ENCODE data around the gene CCDC89.

Gene CCDC89

GRCh38 chr11:85699957-85700741, 14.2 kb upstream of the CCDC89 start:
- no peaks in the 10 kb centered on the region for H3K9me3 ChIP-seq (ENCODE audit: insufficient read depth, low read length)
- H3K4me2 ChIP-seq (ENCODE audit: low read depth, low read length, poor library complexity, severe bottlenecking): no peak overlapping the region
- H3K36me3 ChIP-seq (ENCODE audit: low read length): no peaks in the 10 kb centered on the region
- H3K27ac ChIP-seq (ENCODE audit: low read depth, low read length): no peak overlapping the region
- no peaks in the 10 kb centered on the region for H3K27me3 ChIP-seq (ENCODE audit: low read length)
- no peak overlapping the region for H3K4me3 ChIP-seq (ENCODE audit: insufficient read depth, low read length, poor library complexity, severe bottlenecking)
- H3F3A ChIP-seq (ENCODE audit: insufficient read depth): no peaks in the 10 kb centered on the region
- no peak overlapping the region for H3K9ac ChIP-seq (ENCODE audit: low read length)
- no peaks in the 10 kb centered on the region for H3K9me2 ChIP-seq (replicated peaks; ENCODE audit: insufficient read depth, low read length)
- no peaks in the 10 kb centered on the region for H3K79me2 ChIP-seq (ENCODE audit: insufficient read depth, low read length)
- no peaks in the 10 kb centered on the region for H4K20me1 ChIP-seq (ENCODE audit: low read depth, low read length)
- TF ChIP-seq CTCF (IDR thresholded peaks at IDR 0.05; ENCODE audit: insufficient read depth, low read length, poor library complexity, severe bottlenecking): no peak
- no peak for TF ChIP-seq EZH2phosphoT487 (conservative IDR thresholded peaks at IDR 0.05; ENCODE audit: low read length)
- H2AFZ ChIP-seq (ENCODE audit: low read depth, low read length, severe bottlenecking): no peak overlapping the region

DNA sequence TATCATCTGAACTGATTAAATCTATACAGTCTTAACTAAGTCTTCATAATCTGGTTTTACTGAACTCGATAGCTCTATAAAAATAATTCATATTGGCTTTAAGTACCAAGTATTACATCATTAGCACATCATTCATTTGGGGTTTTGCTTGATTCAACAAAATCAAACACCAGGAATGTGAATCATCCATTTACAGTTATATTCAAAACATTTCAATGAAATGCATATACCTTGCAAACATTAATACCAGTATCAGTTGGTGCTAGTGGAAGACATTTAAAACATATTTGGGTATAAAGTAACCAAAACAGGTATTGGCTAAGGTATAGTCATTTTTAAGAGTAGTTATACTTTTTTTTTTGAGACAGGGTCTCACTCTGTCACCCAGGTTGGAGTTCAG, 12.2 kb upstream of the CCDC89 start:
- no peaks in the 10 kb centered on the region for H3F3A ChIP-seq (ENCODE audit: insufficient read depth)
- H3K9me3 ChIP-seq (ENCODE audit: insufficient read depth, low read length): no peaks in the 10 kb centered on the region
- no peaks in the 10 kb centered on the region for H3K36me3 ChIP-seq (ENCODE audit: low read length)
- H3K79me2 ChIP-seq (ENCODE audit: insufficient read depth, low read length): no peaks in the 10 kb centered on the region
- no peaks in the 10 kb centered on the region for H4K20me1 ChIP-seq (ENCODE audit: low read depth, low read length)
- H3K27ac ChIP-seq (ENCODE audit: low read depth, low read length): no peak overlapping the region
- no peak overlapping the region for H3K4me2 ChIP-seq (ENCODE audit: low read depth, low read length, poor library complexity, severe bottlenecking)
- no peaks in the 10 kb centered on the region for H3K9me2 ChIP-seq (replicated peaks; ENCODE audit: insufficient read depth, low read length)
- TF ChIP-seq EZH2phosphoT487 (conservative IDR thresholded peaks at IDR 0.05; ENCODE audit: low read length): no peak
- TF ChIP-seq CTCF (IDR thresholded peaks at IDR 0.05; ENCODE audit: insufficient read depth, low read length, poor library complexity, severe bottlenecking): no peak
- no peak overlapping the region for H2AFZ ChIP-seq (ENCODE audit: low read depth, low read length, severe bottlenecking)
- H3K9ac ChIP-seq (ENCODE audit: low read length): no peak overlapping the region
- H3K4me3 ChIP-seq (ENCODE audit: insufficient read depth, low read length, poor library complexity, severe bottlenecking): no peak overlapping the region
- no peaks in the 10 kb centered on the region for H3K27me3 ChIP-seq (ENCODE audit: low read length)

GRCh38 chr11:85697747-85698146, 11.8 kb upstream of the CCDC89 start:
- H3K36me3 ChIP-seq (ENCODE audit: low read length): no peaks in the 10 kb centered on the region
- H3K4me3 ChIP-seq (ENCODE audit: insufficient read depth, low read length, poor library complexity, severe bottlenecking): no peak overlapping the region
- TF ChIP-seq CTCF (IDR thresholded peaks at IDR 0.05; ENCODE audit: insufficient read depth, low read length, poor library complexity, severe bottlenecking): no peak
- TF ChIP-seq EZH2phosphoT487 (conservative IDR thresholded peaks at IDR 0.05; ENCODE audit: low read length): no peak

More at GRCh38 chr11:85697747-85698146, 11.8 kb upstream of the CCDC89 start:
- Histone ChIP-seq H3K9me3 (ENCODE audit: insufficient read depth, low read length) (no peaks in the 10 kb centered on the region), H4K20me1 (ENCODE audit: low read depth, low read length) (no peaks in the 10 kb centered on the region), H3K9ac (ENCODE audit: low read length) (no peak overlapping the region), H2AFZ (ENCODE audit: low read depth, low read length, severe bottlenecking) (no peak overlapping the region), H3F3A (ENCODE audit: insufficient read depth) (no peaks in the 10 kb centered on the region), H3K9me2 (replicated peaks; ENCODE audit: insufficient read depth, low read length) (no peaks in the 10 kb centered on the region), H3K4me2 (ENCODE audit: low read depth, low read length, poor library complexity, severe bottlenecking) (no peak overlapping the region), H3K27me3 (ENCODE audit: low read length) (no peaks in the 10 kb centered on the region), H3K27ac (ENCODE audit: low read depth, low read length) (no peak overlapping the region), H3K79me2 (ENCODE audit: insufficient read depth, low read length) (no peaks in the 10 kb centered on the region)
